NCI-H524 treated with DMSO at 0.1 percent for 48 hours (cell line): Measurements from ENCODE around the gene ARMS2.

Experiments
- DNase-seq: peaks from one replicate; lab custom pipeline; 2025; lab: John Stamatoyannopoulos, UW

The ARMS2 gene

DNA sequence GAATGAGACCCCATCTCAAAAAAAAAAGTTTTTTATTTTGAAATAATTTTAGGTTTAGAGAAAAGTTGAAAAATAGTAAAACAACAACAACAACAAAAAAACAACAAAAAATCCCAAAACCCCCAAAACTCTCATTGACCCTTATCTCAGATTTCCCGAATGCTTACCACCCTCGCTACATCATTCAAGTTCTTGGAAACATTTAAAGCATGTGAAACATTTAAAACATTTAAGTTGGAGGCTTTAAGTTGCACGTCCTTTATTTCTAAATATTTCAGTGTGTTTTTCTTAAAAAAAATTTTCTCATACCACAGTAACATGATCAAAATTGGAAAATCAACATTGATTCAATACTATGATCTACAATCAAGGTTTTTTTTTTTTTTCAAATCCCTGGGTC is 382 bp upstream of the ARMS2 start:
- DNase-seq: no peak

DNA sequence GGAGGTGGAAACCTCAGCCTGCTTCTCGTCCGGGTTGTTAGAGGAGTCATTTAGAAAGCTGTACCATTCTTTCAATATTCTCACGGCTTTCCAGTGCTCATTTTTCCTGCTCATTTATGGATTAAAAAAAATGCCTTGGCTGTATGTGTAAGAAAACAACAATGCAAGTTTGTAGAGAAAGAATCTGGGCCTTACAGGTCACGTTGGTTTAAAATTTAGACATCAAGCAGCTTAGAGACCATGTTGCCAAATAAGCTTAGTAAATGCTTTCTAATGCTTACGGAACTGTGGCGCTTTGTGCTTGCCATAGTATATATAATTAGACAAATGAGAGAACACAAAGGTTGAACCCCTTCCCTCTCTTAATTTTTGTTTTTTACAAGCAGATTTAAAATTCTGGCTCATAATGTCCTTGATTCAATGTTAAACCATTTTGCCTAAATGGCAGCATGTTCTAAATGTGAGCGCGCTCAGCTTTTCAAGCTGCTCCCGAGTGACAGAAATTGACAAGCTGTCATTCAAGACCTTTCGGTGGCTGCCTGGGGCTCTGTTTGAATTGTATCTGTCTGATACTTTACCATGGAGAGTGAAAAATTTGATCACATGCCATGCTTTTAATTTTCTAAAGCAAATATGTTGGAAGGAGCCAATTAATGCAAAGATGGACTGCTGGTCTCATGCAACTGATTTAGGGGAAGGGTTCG is 1.1 kb downstream of the ARMS2 start:
- DNase-seq: no peak

DNA sequence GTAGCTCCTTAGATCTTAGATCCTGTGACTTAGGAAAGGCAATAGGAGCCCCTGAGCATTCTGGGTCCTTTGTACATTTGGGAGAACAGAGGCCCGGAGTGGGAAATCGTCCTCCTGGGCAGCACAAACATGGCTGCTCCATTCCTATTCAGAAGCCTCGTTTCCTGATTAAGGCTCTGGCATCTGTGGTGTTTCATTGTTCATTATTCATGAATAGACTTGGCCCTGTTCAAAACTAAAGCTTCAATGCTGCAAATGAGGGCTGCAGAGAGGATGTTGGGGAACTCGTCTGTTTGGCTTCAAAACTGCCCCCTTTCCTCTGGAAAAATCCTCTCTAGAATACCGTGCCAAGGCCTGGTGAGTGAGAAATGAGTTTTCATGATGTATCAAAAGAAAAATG is 3.5 kb downstream of the ARMS2 start:
- no peak for DNase-seq

DNA sequence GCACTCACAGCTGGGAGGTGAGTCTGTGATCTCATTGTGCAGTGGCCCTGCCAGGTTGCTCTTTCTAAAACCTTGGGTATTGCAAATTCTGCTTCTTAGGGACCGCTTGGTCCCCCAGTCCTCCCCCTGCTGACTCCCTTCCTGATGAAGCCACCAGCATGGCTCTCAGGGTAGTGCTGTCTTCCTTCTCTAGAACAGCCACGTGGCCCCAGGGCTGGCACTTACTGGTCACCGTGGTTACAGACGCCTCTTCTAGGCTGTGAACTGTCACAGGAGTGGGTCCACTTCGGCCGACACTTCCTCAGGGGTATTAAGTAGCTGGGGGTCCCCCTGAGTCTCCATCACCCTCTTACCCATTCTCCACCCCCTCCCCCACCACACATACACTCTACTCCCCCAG is 4.2 kb downstream of the ARMS2 start:
- no peak for DNase-seq

DNA sequence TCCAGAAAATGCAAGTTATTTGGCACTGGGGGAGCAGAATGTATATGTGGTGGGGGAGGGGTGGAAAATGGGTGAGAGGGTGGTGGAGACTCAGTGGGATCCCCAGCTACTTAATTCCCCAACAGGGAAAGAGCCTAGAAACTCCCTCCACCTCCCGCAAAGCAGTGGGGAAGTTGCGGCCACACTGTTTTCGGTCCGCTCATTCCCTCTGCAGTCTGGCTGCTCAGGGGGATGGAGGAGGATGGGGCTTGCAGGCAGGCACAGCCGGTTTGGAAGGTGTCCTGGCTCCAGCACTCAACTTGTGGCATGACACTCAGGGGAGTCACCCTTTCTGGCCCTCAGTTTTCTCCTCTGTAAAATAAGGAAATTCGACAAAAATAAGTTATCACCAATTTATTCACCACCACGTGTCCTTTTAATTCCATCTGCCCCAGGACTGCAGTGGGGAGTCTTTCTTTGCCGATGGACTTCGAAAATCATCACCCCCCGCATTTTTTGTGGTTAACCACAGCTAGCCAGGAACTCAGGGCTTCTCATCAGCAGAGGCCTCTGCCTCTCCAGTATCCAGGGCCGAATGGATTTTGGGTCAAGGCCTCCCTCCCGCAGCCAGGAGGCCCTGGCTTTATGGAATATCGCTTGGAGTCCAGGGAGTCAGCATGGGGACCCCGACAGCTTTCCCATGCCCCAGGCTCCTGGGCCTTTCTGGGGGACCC is 5.3 kb downstream of the ARMS2 start:
- DNase-seq: no peak

DNA sequence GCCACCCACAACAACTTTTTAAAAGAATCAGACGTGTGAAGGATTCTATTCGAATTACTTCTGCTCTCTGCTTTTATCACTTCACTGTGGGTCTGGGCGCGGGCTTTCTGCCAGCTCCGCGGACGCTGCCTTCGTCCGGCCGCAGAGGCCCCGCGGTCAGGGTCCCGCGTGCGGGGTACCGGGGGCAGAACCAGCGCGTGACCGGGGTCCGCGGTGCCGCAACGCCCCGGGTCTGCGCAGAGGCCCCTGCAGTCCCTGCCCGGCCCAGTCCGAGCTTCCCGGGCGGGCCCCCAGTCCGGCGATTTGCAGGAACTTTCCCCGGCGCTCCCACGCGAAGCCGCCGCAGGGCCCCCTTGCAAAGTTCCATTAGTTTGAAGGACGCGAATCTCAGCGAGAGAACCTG is 6.4 kb downstream of the ARMS2 start:
- DNase-seq: no peak

DNA sequence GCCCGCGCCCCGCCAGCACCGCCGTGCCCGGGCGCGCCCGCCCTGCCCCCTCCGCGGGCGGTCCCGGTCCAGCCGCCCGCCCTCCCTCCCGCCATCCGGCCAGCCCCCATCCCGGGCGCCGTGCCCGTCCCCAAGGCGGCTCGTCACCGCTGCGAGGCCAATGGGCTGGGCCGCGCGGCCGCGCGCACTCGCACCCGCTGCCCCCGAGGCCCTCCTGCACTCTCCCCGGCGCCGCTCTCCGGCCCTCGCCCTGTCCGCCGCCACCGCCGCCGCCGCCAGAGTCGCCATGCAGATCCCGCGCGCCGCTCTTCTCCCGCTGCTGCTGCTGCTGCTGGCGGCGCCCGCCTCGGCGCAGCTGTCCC is 6.9 kb downstream of the ARMS2 start, which contains the start of gene HTRA1:
Gene HTRA1 (plus strand): TSS at position 187 of the 362 bp plus-strand sequence. CDS start 100 bp downstream, at position 287.
- no peak for DNase-seq

DNA sequence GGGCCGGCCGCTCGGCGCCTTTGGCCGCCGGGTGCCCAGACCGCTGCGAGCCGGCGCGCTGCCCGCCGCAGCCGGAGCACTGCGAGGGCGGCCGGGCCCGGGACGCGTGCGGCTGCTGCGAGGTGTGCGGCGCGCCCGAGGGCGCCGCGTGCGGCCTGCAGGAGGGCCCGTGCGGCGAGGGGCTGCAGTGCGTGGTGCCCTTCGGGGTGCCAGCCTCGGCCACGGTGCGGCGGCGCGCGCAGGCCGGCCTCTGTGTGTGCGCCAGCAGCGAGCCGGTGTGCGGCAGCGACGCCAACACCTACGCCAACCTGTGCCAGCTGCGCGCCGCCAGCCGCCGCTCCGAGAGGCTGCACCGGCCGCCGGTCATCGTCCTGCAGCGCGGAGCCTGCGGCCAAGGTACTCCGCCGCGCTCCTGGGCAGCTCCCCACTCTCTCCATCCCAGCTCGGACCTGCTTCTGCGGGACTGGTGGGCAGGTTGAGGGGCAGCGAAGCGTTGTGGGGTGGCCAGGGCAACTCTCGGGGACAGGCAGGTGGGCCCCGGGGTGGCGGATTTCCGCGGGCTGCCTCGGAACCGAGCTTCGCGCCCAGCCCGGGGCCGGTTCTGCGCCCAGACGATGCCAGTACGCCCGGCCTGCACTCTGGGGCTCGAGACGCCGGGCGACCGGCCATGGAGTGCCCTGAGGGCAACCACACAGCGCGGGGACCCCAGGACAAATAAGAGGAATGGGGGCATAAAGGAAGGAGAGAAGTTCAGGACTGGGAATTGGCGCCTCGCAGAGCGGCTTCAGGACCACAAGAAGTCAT is 7.5 kb downstream of the ARMS2 start:
- no peak for DNase-seq

DNA sequence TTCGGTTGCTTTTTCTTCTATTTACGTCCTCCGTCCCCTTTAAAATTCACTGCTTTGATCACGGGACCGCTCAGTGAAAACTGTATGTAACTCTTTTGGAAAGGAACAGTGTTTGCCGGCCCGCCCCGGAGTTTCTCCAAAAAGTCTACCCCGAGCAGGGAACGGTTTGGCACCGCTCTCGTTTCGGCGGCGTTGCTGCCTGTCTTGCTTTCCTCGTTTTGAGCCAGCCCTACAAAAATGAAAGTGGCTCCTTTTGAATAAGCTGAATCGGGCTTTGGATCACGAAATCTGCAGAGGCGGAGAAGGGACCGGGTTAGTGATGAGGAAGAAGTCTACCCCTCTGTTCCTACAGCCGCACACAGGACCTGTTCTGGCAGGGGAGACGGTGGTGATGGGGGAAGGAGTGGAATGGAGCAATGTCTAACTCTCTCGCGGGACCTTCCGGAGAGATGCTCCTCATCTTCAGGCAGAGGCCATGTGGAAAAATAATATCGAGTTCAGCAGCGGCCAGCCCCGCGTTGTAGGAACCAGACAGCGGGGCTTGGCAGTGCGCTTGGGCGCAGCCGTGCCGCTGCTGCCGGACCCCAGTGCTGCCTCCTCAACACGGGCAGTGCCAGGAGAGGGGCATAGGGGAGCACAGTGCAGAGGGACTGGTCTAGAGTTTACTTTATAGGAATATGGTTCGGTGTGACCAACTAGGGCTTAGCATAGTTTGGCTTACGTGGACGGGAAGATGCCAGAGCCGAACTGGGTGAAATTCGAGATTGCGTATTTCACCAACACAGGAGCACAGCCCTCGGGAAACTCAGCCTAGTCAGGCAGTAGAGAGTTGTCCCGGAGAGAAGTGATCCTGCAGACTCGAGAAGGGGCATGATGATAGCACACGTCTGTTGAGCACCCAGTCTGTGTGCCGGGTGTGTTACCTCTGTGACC is 8.3 kb downstream of the ARMS2 start:
- DNase-seq: no peak

DNA sequence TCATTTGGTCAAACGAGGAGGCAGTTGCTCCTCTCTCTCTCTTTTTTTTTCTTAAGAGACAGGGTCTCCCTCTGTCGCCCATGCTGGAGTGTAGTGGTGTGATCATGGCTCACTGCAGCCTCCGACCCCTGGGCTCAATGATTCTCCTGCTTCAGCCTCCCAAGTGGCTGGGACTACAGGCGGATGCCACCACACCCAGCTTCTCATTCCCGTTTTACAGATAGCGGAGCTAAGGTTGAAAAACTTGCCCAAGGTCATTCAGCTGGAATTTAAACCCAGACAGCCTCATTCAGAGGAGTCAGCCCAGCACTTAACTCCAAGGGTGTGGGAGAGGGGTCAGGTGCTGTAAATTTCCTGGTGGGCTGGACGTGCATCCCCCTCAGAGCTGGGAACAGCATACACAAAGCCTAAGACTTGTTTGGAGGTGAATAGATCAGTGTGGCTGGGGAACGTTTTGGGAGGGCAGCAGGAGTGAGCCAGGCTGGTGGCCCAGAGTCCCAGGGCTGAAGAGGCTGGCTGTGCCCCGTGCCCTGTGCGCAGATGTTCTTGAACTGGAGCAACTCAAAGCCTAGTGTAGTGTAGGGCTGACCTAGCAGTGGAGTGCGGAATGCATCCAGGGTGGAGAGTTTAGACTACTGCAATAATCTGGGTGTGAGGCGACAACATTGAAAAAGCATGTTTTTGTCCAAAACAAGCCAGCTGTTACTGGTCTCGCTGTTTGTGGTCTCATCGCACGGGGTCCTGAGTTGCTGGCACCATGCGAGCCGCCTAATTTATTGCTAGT is 9.2 kb downstream of the ARMS2 start:
- DNase-seq: no peak

DNA sequence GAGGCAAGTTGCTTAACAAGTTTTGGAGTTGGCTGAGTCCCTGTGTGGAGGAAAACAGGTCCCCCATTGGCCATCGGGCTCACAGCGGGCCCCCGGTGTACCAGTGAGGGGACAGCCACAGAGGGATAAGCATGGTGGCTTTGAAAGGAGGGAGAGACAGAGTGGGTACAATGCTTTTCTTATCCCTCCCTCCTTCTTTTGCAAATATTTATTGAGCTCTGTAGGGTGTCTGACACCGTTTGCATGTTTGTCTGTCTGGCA is 9.7 kb downstream of the ARMS2 start:
- DNase-seq: no peak

DNA sequence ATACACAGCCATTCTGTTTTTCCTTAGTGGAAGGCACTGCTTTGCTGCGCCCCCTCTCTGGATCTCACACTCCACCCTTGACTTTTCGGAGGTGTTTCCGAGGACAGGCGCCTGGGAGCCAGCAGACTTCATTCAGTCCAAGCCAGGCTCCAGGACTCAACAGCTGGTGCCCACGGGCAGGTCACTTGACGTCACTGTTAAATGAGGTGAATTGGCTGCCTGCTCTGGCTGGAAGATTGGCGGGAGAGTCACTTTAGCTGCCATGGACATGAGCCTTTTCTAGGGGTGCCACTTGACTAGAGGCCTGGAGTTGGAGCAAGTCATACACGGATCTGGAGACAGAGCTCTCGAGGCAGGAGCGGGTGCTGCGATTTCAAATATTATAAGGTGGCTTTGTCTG is 10.1 kb downstream of the ARMS2 start:
- DNase-seq: no peak

DNA sequence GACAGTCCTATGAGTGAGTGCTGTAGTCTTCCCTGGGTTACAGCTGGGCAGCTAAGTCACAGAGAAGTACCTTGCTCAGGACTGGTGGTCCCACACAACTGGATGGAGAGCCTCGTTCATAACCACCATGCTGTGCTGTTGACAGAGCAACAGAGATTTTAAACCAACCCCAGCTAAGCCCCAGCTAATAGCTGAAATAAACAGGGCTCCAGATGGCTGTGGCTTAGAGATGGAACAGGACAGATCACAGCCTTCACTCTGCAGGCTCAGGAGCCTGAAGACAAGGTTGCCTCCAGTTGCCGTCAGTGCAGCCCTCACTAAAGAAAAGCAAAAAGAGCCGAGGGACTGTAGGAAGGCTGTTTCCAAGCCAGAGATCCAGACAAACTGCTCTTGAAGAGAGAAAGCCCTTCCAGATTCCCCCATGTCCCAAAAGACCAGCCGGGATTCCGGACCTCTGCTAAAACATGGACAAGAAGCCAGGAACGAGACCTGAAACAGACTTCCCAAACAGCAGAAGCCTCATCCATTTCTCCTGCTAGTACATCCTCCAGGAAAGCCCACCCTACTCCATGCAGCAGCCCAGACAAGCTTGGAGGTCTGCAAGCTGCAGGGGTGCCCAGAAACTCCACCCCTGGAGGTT is 11.1 kb downstream of the ARMS2 start:
- no peak for DNase-seq

DNA sequence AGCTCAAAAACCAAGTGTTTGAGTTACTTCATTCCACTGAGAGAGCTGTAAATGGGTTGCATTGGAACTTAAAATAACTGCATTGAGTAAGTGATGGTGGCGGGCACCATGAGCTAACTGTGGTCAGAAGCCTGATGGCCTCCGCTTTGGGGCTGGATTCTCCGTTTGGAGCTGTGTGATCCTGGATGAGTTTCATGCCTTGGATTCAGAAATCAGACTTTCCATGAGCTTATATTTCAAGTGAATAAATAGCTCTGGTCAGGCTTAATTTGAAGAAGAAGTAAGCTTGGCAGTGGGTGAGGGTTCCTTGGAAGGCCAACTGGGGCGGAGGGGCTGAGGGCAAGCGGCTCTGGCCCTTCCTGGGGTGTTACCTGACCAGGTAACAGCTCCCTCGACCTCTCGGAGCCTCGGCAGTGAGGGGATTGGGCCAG is 12.5 kb downstream of the ARMS2 start:
- DNase-seq: no peak

DNA sequence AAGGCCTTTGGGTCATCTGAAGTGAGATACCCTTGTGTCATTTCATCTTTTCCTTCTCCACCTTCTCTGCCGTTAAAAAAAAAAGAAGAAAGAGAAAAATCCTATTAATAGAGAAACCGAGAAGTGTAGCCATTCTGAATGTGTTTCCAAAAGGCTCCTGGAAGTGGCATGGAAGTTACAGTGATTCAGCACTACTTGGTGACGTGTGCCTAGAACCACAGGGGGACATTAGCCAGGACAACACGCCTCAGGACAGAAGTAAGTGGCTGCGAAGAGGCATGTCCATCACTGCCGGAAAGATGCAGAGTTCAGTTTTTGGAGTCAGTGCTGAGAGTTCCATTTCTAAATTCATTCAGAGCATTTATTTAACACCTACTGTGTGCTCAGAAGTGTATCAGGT is 13.2 kb downstream of the ARMS2 start:
- DNase-seq: no peak

DNA sequence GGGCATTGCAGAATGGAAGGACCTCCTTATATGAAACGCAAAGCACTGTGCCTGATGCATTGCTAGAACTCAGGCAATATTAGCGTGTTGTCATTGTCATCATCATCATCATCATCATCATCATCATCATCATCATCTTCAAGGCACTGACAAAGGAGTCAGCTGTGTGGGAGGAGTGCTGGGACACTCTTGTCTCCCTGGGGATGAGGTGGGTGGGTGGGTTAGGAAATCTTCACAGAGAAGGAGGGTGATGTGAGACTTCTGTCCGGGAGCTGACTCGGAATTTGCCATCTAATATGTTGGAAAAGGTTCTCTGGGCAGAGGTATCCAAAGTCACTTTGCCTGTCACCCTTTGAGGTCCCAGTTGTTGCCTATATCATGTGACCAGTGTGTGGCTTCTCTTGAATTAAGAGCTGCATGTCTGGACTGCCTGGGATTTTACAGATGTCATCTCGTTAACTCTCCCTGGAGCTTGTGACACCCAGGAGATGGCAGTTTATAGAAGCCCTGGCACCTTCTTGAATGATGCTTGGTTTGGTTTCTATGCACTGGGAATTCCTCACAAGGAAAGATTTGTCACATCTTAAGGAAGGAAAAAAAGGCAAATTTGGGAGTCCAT is 14.0 kb downstream of the ARMS2 start:
- no peak for DNase-seq

DNA sequence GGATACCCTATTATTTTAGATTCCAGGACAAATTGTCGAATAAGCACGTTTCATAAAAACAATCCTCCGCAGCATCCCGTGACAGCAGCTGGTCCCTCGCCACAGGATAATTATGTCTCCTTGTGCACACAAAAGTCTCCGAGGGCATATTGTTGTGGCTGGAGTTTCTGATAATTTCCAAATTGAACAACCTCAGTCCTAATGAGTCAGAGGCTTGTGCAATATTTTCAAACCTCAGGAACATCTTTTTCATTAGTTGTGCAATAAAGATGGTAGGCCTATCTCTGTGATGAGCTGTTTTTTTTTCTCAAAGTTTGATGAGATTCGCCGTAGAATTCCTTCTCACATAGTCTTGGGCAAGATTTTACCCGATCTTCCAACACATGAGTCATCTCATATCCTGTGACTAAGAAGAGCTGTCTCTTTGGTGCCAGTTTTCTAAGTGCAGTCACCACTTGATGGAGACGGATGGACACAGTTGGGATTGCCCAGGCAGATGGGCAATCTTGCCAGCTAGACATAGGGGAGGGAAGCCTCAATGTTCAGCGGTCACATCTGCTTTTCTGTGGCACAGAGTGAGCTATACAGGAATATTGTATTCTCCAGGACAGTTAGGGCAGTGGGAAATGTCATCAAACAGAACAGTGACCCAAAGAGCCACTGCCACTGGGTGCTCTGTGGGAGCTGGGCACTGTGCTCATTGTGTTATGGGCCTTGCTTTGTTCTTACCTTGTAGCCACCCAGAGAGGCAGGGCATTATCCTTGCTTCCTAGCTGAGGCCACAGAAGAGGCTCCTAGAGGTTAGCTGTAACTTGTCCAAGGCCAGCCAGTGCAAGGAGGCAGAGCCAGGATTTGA is 14.7 kb downstream of the ARMS2 start:
- no peak for DNase-seq

DNA sequence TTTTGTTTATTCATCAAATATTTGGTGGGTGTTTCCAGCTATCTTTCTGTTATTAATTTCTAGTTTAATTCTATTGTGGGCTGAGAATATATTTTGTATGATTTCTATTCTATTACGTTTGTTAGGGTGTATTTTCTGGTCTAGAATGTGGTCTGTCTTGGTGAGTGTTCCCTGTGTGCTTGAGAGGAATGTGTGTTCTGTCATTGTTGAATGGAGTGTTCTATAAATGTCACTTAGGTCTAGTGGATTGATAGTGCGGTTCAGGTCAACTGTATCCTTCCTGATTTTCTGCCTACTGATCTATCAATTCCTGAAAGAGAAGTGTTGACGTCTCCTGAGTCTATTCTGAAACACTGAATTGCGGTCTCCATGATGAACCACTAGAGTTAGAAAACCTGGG is 15.4 kb downstream of the ARMS2 start:
- no peak for DNase-seq

DNA sequence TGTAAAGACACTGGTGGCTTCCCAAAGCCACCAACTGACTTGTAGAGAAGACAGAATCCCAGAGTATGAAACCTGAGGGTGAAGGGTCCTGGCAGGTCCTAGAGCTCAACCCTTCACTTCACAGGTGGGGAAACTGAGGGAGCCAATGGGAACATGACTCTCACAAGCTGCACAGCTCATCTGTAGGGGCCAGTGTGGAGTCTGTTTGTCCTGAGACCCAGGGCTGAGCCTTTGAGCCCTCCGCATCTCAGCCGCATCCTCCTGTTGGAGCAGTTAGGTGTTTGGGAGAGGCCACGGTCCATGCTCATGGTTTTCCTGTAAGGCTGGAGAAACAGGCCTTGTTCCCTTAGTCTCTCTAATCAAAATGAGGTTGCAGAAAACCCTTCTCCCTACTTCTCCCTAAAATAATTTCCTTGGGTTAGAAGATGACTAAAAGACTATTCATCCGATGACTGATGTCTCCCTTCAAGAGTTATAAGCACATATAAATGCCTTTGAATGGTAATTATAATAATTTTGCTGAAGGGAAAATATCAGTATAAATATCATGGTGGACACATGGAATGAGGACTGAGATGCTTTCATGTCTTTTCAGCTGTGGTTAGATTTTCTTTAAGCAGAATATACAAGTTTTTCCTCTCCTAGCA is 17.2 kb downstream of the ARMS2 start:
- DNase-seq: no peak
